DMS114 treated with DMSO at 0.1 percent for 48 hours (cell line): ENCODE measurements around the gene EXOC4.
"Not testable (repeated sequence)": the region's sequence is repeated elsewhere in the genome, so short reads cannot be mapped to it uniquely, and the experiment has no call there.

Source experiments
- DNase-seq: peaks from one replicate; lab custom pipeline; 2025; ENCODE audit not compliant: unreplicated experiment; lab: John Stamatoyannopoulos, UW

Gene EXOC4

DNA sequence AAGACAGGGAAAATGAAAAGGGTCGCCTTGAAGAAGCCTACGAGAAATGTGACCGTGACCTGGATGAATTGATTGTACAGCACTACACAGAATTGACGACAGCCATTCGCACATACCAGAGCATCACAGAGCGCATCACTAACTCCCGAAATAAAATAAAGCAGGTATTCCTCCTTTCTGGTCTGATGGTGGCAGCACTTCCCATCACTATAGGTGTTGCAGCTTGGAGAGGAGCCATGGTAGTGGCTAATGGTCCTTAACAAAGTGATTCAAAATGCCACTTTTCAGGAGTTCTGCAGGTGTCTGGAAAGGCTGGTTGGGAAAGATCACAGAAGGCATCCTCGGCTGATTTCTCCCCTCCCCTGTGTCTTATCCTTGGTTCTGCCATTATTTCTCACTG lies 22.1 kb downstream of the EXOC4 start:
- DNase-seq: no peak

DNA sequence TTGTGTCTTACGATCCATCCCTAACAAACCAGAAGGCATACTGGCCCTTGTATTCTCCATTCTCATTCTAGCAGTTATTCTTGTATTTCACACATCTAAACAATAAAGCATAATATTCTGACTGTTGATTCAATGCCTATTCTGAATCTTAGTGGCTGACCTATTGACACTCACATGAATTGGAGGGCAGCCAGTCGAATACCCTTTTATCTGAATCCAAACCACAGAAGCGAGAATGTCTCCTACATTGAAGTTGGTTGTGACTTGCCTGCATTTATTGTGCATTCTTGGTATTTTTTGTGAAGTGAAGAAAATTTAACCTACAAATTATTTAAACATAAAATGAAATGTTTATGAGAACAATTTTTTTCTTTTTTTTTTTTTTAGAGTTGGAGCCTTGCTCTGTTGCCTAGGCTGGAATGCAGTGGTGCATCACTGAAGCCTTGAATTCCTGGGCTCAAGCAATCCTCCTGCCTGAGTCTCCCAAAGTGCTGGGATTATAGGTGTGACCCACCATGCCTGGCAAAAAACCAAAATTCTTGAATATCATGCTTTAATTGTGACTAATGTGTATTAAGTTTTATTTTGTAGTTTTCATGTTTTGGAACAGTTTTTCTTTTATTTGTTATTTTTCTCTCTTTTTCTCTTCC lies 22.7 kb downstream of the EXOC4 start:
- no peak for DNase-seq

DNA sequence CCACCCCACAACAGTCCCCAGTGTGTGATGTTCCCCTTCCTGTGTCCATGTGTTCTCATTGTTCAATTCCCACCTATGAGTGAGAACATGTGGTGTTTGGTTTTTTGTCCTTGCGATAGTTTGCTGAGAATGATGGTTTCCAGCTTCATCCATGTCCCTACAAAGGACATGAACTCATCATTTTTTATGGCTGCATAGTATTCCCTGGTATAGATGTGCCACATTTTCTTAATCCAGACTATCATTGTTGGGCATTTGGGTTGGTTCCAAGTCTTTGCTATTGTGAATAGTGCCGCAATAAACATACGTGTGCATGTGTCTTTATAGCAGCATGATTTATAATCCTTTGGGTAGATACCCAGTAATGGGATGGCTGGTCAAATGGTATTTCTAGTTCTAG lies 26.1 kb downstream of the EXOC4 start:
- not testable (repeated sequence) for DNase-seq

DNA sequence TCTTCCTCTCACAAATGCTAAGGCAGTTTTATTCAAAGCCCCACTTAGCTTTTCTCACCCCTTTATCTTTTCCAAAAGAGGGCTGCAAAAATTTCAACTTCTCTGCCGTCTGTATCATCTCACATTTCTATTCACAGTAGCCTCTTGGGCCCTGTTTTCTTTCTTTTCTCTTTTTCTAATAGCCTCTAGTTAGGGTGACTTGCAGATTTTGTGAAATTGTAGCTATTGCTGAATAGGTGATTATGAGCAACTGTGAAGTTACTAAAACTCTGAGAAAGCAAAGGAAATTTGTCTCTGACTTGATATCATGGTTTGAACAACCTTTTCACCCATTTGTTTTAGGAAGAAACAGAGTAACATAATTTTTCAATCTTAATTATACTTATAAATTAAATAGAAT lies 29.2 kb downstream of the EXOC4 start:
- no peak for DNase-seq

DNA sequence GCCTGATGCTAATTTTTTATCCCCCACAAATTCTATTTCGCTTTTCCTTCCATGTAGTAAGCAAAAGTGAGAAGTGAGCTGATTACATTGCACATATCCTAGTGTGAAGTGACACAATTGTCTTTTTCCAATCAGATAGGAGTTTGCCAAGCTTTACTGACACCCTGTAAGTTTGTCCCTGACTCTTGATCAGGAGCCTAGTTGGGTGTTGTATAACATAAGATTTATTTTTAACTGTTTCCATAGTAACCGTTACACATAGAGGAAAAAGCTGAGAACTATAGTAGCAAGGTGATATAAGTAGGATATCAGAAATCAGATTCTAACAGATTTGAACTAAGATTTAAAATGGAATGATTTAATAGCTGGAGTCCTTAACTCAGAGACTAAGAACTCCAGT lies 31.2 kb downstream of the EXOC4 start:
- no peak for DNase-seq

DNA sequence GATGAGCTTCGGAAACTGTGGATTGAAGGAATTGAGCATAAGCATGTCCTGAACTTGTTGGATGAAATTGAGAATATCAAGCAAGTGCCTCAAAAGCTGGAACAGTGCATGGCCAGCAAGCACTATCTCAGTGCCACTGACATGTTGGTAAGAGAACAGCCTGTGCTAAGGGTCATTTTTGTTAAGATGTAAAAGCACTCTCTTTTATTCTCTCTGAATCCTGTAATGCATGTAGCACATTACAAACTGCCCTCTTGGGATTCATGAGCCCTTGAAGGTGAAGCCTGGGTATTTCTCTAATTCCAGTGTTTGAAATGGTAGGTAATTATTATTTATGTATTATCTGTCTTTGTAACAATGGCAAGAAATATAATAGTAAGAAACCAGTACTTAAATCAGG lies 36.1 kb downstream of the EXOC4 start:
- no peak for DNase-seq

DNA sequence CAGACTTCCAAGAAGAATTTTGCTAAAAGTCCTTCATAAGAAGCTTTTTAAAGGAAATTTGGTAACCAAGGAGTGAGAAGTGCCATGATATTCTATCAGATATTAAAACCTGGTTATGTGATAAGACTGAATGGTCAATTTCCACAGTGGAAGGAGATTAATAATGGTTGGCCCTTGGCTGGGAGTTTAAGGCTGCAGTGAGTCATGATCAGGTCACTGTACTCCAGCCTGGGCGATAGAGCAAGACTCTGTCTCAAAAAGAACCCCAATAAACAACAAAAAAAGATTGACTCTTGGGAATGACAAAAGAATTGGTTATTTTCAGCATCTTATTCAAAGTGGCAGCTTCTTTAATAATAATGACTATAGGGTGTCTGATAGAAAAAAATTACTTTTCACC lies 37.2 kb downstream of the EXOC4 start:
- no peak for DNase-seq

DNA sequence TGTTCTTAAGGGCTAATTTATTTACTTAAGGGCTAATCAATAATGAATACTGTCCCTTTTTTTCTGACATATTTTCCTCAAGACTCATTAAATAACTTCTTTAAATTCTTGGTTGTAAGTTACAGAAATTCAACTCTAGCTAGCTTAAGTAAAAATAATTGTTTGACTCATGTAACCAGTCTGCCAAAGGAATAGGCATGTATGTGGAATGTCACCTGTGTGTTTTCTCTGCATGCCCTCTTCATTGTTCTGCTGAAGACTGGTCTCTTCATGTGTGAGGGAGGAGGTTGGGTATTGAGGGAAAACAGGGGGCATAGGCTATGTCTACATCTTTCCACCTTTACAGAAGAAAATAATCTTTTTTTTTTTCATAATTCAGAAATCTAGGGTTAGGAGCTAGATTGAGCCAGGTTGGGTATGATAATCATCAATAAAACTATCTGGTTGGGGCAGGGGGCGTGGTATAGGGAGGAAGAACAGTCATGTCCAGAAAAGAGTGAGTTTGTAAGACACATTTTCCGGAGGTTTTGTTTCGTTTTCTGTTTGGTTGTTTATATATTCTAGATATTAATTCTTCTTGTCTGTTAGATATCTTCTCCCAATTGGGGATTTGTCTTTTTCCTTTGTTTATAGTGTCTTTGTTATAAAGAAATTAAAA lies 37.9 kb downstream of the EXOC4 start:
- no peak for DNase-seq

DNA sequence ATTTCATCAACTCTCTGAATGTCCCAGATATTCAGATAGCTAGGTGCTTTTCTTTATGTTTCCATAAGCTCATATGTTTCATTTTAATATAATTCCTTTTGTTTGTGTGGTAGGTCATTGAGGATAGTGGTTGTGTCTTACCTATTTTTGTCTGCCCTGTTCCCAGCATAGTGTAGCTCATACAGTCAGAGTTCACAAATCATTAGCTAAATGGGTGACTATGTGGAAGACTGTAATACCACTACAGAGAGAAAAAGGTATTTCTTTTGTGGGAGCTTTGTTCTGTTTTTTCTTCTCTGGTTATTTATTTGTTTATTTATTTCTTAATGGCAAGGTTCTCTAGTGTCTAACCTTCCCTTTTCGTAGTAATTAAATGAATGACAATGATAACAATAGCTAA lies 39.8 kb downstream of the EXOC4 start:
- no peak for DNase-seq

DNA sequence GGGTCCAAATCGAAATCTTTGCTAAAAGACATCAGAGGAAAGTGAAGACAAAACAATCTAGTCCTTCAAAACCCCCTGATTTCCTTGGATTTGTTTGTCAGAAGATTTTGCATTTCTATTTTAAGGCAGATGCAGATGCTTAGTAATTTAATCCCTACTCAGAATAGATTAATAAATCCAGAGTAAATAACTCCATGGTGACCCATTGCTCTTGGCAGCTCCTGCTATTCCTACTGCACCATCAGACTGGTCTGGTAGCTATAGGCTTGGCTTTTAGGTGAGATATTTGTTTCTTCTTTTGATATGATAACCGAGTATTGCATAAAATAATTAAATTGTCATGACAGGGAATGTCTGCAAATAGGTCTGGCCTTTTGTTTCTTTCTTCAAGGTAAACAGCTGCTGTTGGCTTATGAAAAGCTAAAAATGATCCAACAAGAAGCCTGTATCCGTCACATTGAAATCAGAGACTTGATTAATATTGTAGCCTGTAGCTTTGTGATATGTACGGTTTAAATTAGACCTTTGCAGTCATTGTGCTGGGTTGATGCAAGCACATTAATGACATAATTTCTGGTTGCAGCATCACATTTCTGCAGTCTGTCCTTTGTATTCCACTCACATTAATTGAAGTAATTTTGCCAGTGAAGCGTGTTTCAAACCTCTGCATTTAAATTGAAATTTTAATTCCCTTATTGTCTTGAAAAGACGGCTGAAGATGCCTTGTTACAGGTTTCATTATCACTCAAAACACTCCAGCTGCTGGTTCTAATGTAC lies 40.7 kb downstream of the EXOC4 start:
- no peak for DNase-seq

DNA sequence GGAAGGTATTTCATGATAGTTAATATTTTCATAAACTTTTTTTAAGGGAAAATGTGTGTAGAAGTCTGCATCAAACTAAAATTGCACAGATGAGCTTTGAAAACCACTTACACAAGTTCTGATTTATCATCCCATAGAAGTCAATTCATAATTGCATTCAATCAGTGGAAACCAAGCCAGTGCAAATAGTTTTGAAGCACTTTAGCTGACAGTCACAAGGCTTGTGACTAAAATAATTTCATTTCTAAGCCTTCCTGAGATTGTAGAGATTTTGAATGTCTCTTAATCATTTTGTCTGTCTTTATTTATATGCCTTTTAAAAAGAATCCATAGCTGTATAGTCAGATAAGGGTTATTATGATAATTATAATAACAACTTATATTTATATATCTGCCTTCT lies 41.4 kb downstream of the EXOC4 start:
- DNase-seq: no peak

DNA sequence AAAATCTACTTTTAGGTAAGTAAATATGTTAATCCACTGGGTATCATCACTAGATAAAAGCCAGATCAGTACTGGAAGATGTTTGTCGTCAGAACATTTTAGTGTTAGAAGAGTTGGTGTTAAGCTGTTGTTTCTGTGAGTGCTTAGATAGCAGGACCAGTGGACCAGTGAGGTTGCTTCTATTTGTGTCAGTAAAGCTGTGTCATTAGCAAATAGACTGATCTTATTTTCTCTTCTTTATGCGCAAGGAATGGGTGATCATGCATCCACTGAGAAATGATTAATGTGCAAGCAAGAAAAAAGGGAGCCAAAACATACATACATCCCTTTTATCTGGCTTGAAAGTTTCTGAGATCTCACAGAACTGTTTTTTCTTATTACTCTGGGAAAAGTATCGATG lies 42.6 kb downstream of the EXOC4 start:
- DNase-seq: no peak

DNA sequence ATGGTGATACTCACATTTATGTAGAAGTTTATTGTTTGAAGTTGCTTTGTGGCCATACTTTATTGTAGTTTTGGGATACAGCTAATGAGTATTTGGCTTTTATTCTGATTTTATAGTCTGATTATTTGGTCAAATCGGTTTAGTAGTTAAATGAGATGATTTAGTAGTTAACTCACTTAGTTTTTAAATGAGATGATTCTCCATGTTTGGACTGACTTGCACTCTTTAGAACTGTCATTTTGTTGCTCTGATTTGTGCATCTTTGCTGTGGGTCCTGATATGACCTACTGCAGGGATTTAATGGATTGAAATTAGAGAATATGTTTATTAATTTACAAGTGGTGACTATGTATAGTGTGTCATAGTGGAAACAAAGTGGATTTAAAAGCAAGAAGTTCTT lies 44.2 kb downstream of the EXOC4 start:
- DNase-seq: no peak

DNA sequence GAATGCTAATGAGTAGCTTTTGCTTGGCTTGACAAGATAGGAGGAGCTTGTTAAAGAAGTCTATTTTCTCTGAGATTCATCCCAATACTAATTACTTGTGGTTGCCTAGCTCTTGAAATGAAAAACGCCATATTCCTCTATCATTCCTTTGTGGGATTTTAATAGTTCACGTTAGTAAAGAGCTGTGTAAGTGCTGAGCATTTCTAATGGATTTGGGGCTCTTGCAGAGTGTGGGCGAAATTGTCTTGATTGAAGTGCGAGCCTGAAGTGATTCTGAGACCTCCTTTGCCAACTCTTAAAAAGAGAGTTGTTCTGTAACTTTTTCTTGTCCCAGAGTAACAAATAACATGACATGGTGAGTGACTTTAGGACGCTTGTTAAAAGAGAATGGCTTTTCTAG lies 45.2 kb downstream of the EXOC4 start:
- DNase-seq: no peak

DNA sequence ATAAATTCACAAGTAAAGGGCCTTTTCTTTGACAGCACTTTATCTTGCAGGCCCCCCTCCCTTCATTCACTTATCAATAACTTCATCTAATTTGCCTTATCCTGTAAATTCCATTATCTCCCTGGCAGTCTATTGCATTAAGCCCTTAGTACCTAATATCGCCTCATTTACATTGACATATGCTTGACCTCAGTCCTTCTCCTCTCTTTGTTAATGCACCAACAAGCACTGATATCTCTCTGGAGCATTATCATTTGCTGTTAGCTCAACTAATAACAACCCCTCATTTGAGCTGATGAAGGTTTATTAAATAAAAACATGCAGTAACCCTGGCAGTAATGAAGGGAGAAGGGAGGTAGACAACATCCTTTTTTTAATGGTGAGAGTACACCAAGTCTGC lies 46.8 kb downstream of the EXOC4 start:
- no peak for DNase-seq

DNA sequence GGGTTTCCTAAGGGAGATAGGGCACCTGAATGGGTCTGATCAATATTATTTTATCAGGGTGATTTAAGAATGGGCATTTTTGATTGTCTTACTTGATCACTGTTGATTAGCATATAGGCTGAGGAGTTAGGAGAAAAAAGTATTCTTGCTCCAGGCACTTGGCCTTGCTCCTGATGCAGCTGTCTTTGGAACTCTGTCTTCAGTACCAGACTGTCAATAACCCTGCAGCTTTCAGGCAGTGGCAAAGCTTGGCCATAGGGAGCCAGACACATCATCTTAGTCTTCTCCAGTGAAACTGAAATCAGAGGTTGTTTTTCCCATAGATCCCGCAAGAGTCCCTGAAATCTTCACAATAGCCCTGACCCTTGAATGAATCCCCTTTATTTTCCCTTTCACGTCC lies 47.2 kb downstream of the EXOC4 start:
- DNase-seq: no peak

DNA sequence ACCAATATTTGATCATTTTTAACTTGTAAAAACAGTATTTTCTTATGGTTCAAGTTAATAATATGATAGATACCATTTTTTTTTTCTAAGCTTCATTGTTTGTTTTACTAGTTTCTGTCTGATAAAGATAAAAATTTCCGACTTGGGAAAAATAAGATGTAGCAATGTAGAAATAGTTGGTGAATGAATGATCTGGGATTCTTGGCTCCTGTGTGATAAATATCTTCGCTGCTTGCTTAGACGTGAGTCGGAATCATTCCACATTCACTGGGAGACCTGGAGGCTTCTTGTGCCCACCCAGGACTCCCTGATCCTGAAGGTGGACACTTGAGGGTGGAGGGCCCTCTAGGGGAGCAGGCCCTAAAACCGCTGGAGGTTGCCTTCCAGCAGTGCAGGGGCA lies 47.9 kb downstream of the EXOC4 start:
- DNase-seq: no peak

DNA sequence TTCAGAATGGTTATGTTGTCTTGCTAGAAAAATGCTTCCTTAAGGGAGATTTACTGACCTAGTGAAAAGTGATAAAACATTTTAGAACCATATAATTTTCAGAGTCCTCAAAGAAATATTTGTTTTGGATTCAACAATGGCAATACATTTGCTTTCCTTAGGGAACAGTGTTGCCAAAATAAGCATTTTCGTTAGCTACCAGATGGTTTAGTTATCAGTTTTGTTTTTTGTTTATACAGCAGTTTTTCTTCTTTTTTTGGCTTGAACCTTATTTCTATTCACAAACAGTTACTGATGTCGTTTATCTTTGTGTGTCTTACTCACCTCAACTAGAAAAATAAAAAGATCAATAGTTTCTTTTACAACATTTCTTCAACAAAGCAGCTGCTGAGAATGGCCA lies 48.6 kb downstream of the EXOC4 start:
- no peak for DNase-seq

DNA sequence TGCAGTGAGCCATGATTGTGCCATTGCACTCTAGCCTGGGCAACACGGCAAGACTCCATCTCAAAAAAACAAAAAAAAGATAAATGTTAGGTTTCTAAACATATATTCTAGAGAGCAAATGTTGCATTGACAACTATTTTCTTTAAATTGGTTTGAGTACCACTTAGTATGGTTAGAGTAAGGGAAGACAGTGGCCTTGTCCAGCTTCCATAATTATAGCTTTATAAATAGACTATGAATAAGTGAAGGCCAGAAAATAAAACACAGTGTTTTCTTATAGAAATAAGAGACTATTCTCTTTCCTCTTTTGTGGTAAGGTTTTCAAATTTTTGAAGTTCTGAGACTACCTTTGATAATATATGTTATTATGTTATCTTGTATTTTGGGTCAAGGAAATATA lies 50.5 kb downstream of the EXOC4 start:
- DNase-seq: no peak

DNA sequence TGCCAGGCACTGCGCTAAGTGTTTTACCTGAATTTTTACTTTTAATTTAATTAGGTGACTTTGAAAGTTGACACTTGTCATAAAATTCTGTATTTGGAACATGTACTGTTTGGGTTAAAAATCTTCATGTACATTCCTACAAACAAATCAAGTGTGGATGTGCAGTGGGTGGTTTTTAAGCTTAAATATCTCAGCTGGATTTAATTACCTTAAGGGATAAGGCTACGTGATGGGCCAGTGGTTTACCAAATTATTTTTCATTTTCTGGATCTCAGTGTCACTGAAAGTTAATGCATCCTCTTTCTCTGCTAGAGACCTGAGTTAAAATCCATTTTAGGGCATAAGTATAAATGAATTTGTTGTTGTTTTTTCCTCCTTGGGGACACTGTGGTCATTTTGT lies 51.1 kb downstream of the EXOC4 start:
- DNase-seq: no peak

DNA sequence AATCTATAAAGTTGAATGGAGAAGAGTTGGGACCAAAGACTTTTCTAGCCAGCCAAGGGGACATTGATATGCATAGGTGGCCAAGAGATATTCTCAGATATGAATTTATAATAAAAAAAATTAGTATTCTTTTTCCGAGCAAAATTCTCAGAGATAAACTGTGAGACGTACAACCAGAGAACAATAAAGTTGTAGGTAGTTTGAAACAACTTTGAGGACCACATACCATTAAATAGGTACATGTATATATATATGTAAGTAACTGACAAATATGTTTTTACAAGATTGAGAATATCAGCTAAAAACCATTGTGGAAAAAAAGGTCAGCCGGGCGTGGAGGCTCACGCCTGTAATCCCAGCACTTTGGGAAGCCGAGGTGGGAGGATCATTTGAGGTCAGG lies 56.5 kb downstream of the EXOC4 start:
- no peak for DNase-seq

DNA sequence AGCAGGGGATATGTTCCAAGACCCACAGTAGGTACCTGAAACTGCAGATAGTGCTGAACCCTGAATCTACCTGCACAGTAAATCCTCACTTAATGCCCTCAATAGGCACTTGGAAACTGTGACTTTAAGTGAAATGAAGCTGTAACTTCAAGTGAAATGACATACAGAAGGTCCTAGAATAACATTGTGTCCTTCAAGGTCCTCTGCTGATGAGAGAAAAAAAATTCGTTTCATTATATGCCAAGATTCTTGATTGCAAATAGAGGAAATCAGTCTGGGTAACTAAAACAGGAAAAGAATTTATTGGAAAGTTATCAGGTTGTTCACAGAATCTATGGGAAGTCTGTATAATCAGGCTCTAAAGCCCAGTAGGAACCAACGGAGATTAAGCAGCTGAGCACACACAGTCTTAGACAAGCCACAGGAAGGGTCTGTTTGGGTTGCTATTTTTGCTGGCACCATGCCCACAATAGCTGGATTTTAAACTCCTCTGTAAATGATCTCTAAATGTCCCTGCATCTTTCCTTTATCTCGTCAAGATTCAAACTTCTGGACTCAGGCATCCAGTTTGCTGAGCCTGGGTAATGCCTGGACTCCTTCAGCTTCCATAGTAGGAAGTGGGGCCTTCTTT lies 57.5 kb downstream of the EXOC4 start:
- no peak for DNase-seq
